Measurements from ENCODE around the gene CHDH. TPM values are rescaled to one million over a fixed set of nuclear protein-coding genes. Genes with fewer than 3 reads are reported as not detected.

Gene CHDH
- total and polyA plus RNA-seq, 10 donors: 0.19 to 4.9 (median 0.62) TPM

DNA sequence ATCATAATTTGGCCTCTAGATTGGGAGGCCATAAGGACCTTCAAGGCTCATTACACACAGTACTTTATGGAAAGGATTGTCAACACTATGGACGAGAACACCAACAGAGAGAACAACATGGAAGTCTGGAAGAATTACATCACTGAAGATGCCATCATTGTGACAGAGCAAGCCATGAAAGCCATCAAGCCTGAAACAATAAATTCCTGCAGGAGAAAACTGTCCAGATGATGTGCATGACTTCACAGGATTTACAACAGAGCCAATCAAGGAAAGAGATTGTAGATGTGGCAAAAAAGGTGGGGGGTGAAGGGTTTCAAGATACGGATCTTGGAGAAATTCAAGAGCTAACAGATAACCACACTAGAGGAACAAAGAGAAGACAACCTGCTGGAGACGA is 16.0 kb upstream of the CHDH start:
- intact Hi-C loops (cut with DNase I; ENCODE audit: low total_unique reads): no loop called here
- TF ChIP-seq POLR2A (IDR thresholded peaks at IDR 0.05) (no peak), POLR2AphosphoS5 (IDR thresholded peaks at IDR 0.05) (no peak)
- TF ChIP-seq, protein P1, sequence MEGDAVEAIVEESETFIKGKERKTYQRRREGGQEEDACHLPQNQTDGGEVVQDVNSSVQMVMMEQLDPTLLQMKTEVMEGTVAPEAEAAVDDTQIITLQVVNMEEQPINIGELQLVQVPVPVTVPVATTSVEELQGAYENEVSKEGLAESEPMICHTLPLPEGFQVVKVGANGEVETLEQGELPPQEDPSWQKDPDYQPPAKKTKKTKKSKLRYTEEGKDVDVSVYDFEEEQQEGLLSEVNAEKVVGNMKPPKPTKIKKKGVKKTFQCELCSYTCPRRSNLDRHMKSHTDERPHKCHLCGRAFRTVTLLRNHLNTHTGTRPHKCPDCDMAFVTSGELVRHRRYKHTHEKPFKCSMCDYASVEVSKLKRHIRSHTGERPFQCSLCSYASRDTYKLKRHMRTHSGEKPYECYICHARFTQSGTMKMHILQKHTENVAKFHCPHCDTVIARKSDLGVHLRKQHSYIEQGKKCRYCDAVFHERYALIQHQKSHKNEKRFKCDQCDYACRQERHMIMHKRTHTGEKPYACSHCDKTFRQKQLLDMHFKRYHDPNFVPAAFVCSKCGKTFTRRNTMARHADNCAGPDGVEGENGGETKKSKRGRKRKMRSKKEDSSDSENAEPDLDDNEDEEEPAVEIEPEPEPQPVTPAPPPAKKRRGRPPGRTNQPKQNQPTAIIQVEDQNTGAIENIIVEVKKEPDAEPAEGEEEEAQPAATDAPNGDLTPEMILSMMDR (IDR thresholded peaks at IDR 0.05 in 8 of 11, conservative IDR thresholded peaks at IDR 0.05 in 3 of 11): no peak
- 90 to 98% (median 96%) methylated on average over 3 of the region's 3 CpGs for WGBS, 5 donors

DNA sequence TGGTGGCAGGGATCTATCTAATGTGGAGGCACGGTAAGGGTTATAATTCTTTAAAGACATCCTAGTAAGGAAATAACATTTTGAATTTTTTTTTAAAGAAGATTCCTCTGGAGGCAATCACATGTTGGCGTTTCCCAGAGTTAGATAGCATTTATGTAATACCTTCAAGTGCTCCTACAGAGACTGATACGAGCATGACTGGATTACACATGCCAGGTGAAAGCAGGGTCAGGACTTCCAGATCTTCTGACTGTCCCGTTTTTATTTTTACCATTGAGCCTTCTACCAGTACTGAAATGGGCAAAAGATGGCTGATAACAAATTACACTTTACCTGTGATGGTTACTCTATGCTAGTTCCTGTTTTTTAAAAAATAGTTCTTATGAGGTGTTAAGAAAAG is 14.0 kb upstream of the CHDH start:
- 77 to 95% (median 91%) methylated on average over 4 of the region's 4 CpGs for WGBS, 5 donors
- TF ChIP-seq POLR2AphosphoS5 (IDR thresholded peaks at IDR 0.05) (no peak), POLR2A (IDR thresholded peaks at IDR 0.05) (no peak)
- TF ChIP-seq, protein P1 (IDR thresholded peaks at IDR 0.05 in 8 of 11, conservative IDR thresholded peaks at IDR 0.05 in 3 of 11): no peak
- Histone ChIP-seq H3K4me3 (no peak overlapping the region), H3K36me3 (peaks cover 0 to 71% (median 40%) of the 10 kb centered on the region in 6 donors), H3K4me1 (peaks cover 0 to 6% (median 0%) of the 10 kb centered on the region in 6 donors), H3K27me3 (replicated peaks in 1 of 7) (no peaks in the 10 kb centered on the region), H3K27ac (no peak overlapping the region), H3K9me3 (no peaks in the 10 kb centered on the region)
- intact Hi-C loops (cut with DNase I; ENCODE audit: low total_unique reads): no loop called here
- DNase-seq: no peak

More for the DNA sequence above, 16.0 kb upstream of the CHDH start:
- H3K27ac ChIP-seq: no peak overlapping the region
- H3K4me1 ChIP-seq: peaks cover 0 to 1% (median 0%) of the 10 kb centered on the region in 6 donors
- DNase-seq: no peak
- H3K36me3 ChIP-seq: peaks cover 0 to 91% (median 52%) of the 10 kb centered on the region in 6 donors
- H3K9me3 ChIP-seq: no peaks in the 10 kb centered on the region
- no peak overlapping the region for H3K4me3 ChIP-seq
- H3K27me3 ChIP-seq (replicated peaks in 1 of 7): no peaks in the 10 kb centered on the region

DNA sequence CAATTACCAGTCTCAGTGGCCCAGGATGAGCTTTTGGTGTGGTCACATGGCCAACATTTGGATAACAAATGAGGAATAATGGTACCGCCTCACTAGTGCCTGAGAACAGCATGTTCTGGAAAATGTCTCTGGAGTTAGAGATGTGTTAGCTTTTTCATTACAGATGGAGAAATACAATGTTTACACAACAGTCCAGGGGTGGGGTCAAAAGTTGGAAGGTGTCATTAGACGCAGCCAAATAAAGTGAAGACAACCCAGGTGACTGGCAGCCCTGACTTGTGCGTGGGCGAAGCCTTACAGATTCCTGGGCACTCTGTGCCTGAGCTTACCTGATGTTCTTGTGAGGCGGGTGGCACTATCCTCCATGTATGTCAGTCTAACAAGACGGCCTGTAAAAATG is 13.0 kb upstream of the CHDH start:
- 95 to 97% (median 97%) methylated on average over 6 of the region's 6 CpGs for WGBS, 5 donors
- TF ChIP-seq, protein P1 (IDR thresholded peaks at IDR 0.05 in 8 of 11, conservative IDR thresholded peaks at IDR 0.05 in 3 of 11): no peak
- TF ChIP-seq POLR2A (IDR thresholded peaks at IDR 0.05) (no peak), POLR2AphosphoS5 (IDR thresholded peaks at IDR 0.05) (no peak)
- intact Hi-C loops (cut with DNase I; ENCODE audit: low total_unique reads): no loop called here
- peaks cover 0 to 6% (median 0%) of the 10 kb centered on the region in 6 donors for H3K4me1 ChIP-seq
- no peak for DNase-seq
- H3K9me3 ChIP-seq: no peaks in the 10 kb centered on the region
- H3K36me3 ChIP-seq: peaks cover 0 to 61% (median 30%) of the 10 kb centered on the region in 6 donors
- no peak overlapping the region for H3K4me3 ChIP-seq
- H3K27me3 ChIP-seq (replicated peaks in 1 of 7): no peaks in the 10 kb centered on the region
- H3K27ac ChIP-seq: no peak overlapping the region

DNA sequence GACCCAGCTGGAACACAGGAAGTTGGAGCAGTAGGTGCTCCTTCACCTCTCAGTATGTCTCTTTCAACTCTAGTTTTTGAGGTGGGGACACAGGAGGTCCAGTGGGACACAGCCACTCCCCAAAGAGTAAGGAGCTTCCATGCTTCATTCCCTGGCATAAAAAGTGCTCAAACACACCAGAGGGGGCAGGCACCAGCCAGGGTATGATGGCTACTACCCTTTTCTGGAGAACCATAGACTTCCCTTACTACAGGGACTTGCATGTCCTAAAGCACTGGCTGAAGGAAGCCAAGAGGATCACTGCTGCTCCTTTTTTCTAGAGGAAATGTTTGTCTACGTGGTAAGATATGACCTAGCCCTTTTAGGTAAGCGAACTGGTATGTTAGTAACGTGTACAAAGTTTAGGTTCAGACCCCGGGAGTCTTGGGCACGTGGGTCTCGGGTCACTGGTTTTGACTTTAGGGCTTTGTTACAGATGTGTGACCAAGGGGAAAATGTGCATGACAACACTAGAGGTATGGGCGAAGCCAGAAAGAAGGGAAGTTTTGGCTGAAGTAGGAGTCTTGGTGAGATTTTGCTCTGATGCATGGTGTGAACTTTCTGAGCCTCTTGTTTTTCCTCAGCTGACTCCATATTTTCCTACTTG is 12.0 kb upstream of the CHDH start:
- no peak overlapping the region for H3K4me3 ChIP-seq
- intact Hi-C loops (cut with DNase I; ENCODE audit: low total_unique reads): no loop called here
- no peak for DNase-seq
- H3K27ac ChIP-seq: no peak overlapping the region
- TF ChIP-seq POLR2A (IDR thresholded peaks at IDR 0.05): no peak
- TF ChIP-seq, protein P1 (IDR thresholded peaks at IDR 0.05 in 8 of 11, conservative IDR thresholded peaks at IDR 0.05 in 3 of 11): no peak
- TF ChIP-seq POLR2AphosphoS5 (IDR thresholded peaks at IDR 0.05): no peak
- H3K9me3 ChIP-seq: no peaks in the 10 kb centered on the region
- 78 to 85% (median 83%) methylated on average over 7 of the region's 7 CpGs for WGBS, 5 donors
- peaks cover 0 to 51% (median 21%) of the 10 kb centered on the region in 6 donors for H3K36me3 ChIP-seq
- peaks cover 0 to 6% (median 0%) of the 10 kb centered on the region in 6 donors for H3K4me1 ChIP-seq
- H3K27me3 ChIP-seq (replicated peaks in 1 of 7): no peaks in the 10 kb centered on the region
